Mesenchymal stem cell (in vitro differentiated cells and primary cell): ENCODE measurements around the gene DHCR7.

Source experiments
- DNase-seq: peaks from one replicate; pipeline ENCODE4 v3.0.0-alpha.2; 2013
- H2AFZ ChIP-seq: one replicate; pipeline ENCODE4 v1.6.1; 2013; ENCODE audit warnings: low read depth, mild to moderate bottlenecking, control low read depth, inconsistent platforms, low read length, moderate library complexity
- H2AK5ac ChIP-seq: 2 replicates; pipeline ENCODE4 v1.6.1; 2013; ENCODE audit warnings: low read length, moderate library complexity, mild to moderate bottlenecking, inconsistent platforms; ENCODE audit not compliant: severe bottlenecking
- H2BK120ac ChIP-seq: one replicate; pipeline ENCODE4 v1.6.1; 2013; ENCODE audit warnings: low read depth, mild to moderate bottlenecking, inconsistent platforms, low read length, moderate library complexity
- H2BK12ac ChIP-seq, 2 experiments: one replicate each; pipeline ENCODE4 v1.6.1; 2013; ENCODE audit warnings: inconsistent platforms in 2 of 2, low read length in 2 of 2, mild to moderate bottlenecking in 2 of 2, moderate library complexity in 2 of 2, control low read depth in 1 of 2
- H2BK15ac ChIP-seq: one replicate; pipeline ENCODE4 v1.6.1; 2013; ENCODE audit warnings: mild to moderate bottlenecking, low read depth, inconsistent platforms; ENCODE audit not compliant: poor library complexity, severe bottlenecking
- H2BK5ac ChIP-seq: 2 replicates; pipeline ENCODE4 v1.6.1; 2013; ENCODE audit warnings: low read depth, mild to moderate bottlenecking, low read length, control low read depth, inconsistent platforms; ENCODE audit not compliant: poor library complexity, severe bottlenecking
- H3K14ac ChIP-seq, 2 experiments: one replicate each; pipeline ENCODE4 v1.6.1; 2013; ENCODE audit warnings: inconsistent platforms in 2 of 2, low read length in 2 of 2, control low read depth in 1 of 2, mild to moderate bottlenecking in 1 of 2, moderate library complexity in 1 of 2
- H3K18ac ChIP-seq, 2 experiments: one replicate each; pipeline ENCODE4 v1.6.1; 2013; ENCODE audit warnings: inconsistent platforms in 2 of 2, low read length in 2 of 2, control low read depth in 1 of 2, low read depth in 1 of 2, mild to moderate bottlenecking in 1 of 2
- H3K23ac ChIP-seq, 2 experiments: one replicate each; pipeline ENCODE4 v1.6.1; 2013; ENCODE audit warnings: inconsistent platforms in 2 of 2, low read length in 2 of 2, mild to moderate bottlenecking in 2 of 2, moderate library complexity in 2 of 2, control low read depth in 1 of 2
- H3K27ac ChIP-seq: 2 replicates; pipeline ENCODE4 v1.5.1; 2013; ENCODE audit warnings: mild to moderate bottlenecking, moderate library complexity, low read length, control low read depth, inconsistent platforms; ENCODE audit not compliant: poor library complexity, severe bottlenecking
- H3K27me3 ChIP-seq, 2 experiments: 2 replicates each; pipeline versions ENCODE4 v1.6.1 to v1.7.0; 2013; ENCODE audit warnings: low read length in 2 of 2, mild to moderate bottlenecking in 2 of 2, moderate library complexity in 2 of 2, control low read depth in 1 of 2, inconsistent platforms in 1 of 2; ENCODE audit not compliant: control insufficient read depth in 1 of 2, insufficient read depth in 1 of 2
- H3K36me3 ChIP-seq, 2 experiments: 2 replicates each; pipeline versions ENCODE4 v1.6.1 to v1.7.0; 2013; ENCODE audit warnings: low read length in 2 of 2, control low read depth in 1 of 2, inconsistent platforms in 1 of 2, low read depth in 1 of 2, mild to moderate bottlenecking in 1 of 2; ENCODE audit not compliant: insufficient read depth in 2 of 2, control insufficient read depth in 1 of 2
- H3K4ac ChIP-seq, 2 experiments: one replicate each; pipeline ENCODE4 v1.6.1; 2013; ENCODE audit warnings: inconsistent platforms in 2 of 2, low read length in 2 of 2, mild to moderate bottlenecking in 2 of 2, moderate library complexity in 2 of 2, control low read depth in 1 of 2, low read depth in 1 of 2
- H3K4me1 ChIP-seq: 2 replicates; pipeline ENCODE4 v1.6.1; 2013; ENCODE audit warnings: low read depth, low read length, control low read depth; ENCODE audit not compliant: control insufficient read depth, insufficient read depth
- H3K4me2 ChIP-seq: 2 replicates; pipeline ENCODE4 v1.6.1; 2013; ENCODE audit warnings: low read length, mild to moderate bottlenecking, inconsistent platforms; ENCODE audit not compliant: poor library complexity, severe bottlenecking
- H3K4me3 ChIP-seq, 2 experiments: 2 replicates each; pipeline versions ENCODE4 v1.5.1 to v1.7.0; 2013; ENCODE audit warnings: low read length in 2 of 2, mild to moderate bottlenecking in 2 of 2, control low read depth in 1 of 2, low read depth in 1 of 2; ENCODE audit not compliant: insufficient read depth in 1 of 2
- H3K79me1 ChIP-seq: replicated peaks from 2 replicates; pipeline ENCODE4 v1.6.1; 2013; ENCODE audit warnings: mild to moderate bottlenecking, control low read depth, low read length, inconsistent platforms; ENCODE audit not compliant: poor library complexity, severe bottlenecking
- H3K9ac ChIP-seq: 2 replicates; pipeline ENCODE4 v1.7.0; 2013; ENCODE audit warnings: mild to moderate bottlenecking, low read length, moderate library complexity
- H3K9me3 ChIP-seq: 2 replicates; pipeline ENCODE4 v1.7.0; 2013; ENCODE audit warnings: mild to moderate bottlenecking, low read length; ENCODE audit not compliant: control insufficient read depth
- H4K8ac ChIP-seq: one replicate; pipeline ENCODE4 v1.6.1; 2013; ENCODE audit warnings: inconsistent platforms, mild to moderate bottlenecking, low read length, moderate library complexity
- H4K91ac ChIP-seq: one replicate; pipeline ENCODE4 v1.6.1; 2013; ENCODE audit warnings: mild to moderate bottlenecking, low read length, inconsistent platforms
- WGBS: methylation state at CpG from one replicate; pipeline ENCODE4 v1.1.7; 2013; ENCODE audit warnings: mixed read lengths; 5-methylcytosine and 5-hydroxymethylcytosine counted together

DHCR7 gene

GRCh38 chr11:71476926-71477640 lies 28.9 kb upstream of the DHCR7 start:
- WGBS = 93% methylated on average over 33 of the region's 34 CpGs
- no peak overlapping the region for H3K9ac ChIP-seq
- DNase-seq = no peak
- peaks cover 95 to 97% of the 10 kb centered on the region in 2 experiments for H3K36me3 ChIP-seq
- H2AFZ ChIP-seq = no peak overlapping the region
- H3K27ac ChIP-seq = no peak overlapping the region
- H3K23ac ChIP-seq = no peak overlapping the region
- no peak overlapping the region for H2BK120ac ChIP-seq
- H3K27me3 ChIP-seq = no peaks in the 10 kb centered on the region
- H2BK5ac ChIP-seq = no peak overlapping the region
- H3K14ac ChIP-seq = no peak overlapping the region
- H2AK5ac ChIP-seq = no peak overlapping the region
- H2BK12ac ChIP-seq = no peak overlapping the region
- no peaks in the 10 kb centered on the region for H3K9me3 ChIP-seq
- H3K4me3 ChIP-seq = no peak overlapping the region
- H2BK15ac ChIP-seq = no peak overlapping the region
- no peak overlapping the region for H4K91ac ChIP-seq
- H3K79me1 ChIP-seq = peaks cover under 1% of the 10 kb centered on the region
- no peak overlapping the region for H3K18ac ChIP-seq
- no peak overlapping the region for H3K4ac ChIP-seq
- H3K4me1 ChIP-seq = no peaks in the 10 kb centered on the region
- no peak overlapping the region for H3K4me2 ChIP-seq
- H4K8ac ChIP-seq = no peak overlapping the region

- Histone ChIP-seq H3K27ac (no peak overlapping the region), H3K4me2 (no peak overlapping the region), H4K91ac (no peak overlapping the region), H3K23ac (no peak overlapping the region), H2BK120ac (no peak overlapping the region), H3K4me1 (no peaks in the 10 kb centered on the region), H3K79me1 (peaks cover 4% of the 10 kb centered on the region), H3K4ac (no peak overlapping the region), H3K9ac (no peak overlapping the region), H3K36me3 (peaks cover 92 to 97% of the 10 kb centered on the region in 2 experiments), H3K27me3 (no peaks in the 10 kb centered on the region), H3K14ac (no peak overlapping the region), H3K4me3 (no peak overlapping the region), H2BK5ac (no peak overlapping the region), H3K9me3 (no peaks in the 10 kb centered on the region), H2BK12ac (no peak overlapping the region), H2AK5ac (no peak overlapping the region), H2AFZ (no peak overlapping the region), H4K8ac (no peak overlapping the region), H2BK15ac (no peak overlapping the region), H3K18ac (no peak overlapping the region)
- no peak for DNase-seq
- 98% methylated on average over 21 of the region's 21 CpGs for WGBS
These were observed 27.8 kb upstream of the DHCR7 start for GRCh38 chr11:71476031-71476430.

GRCh38 chr11:71474771-71475483 lies 26.7 kb upstream of the DHCR7 start:
- Histone ChIP-seq H3K9ac (no peak overlapping the region), H2AFZ (no peak overlapping the region), H2BK5ac (no peak overlapping the region), H2AK5ac (no peak overlapping the region), H3K23ac (no peak overlapping the region), H3K4me3 (no peak overlapping the region), H4K91ac (no peak overlapping the region), H2BK15ac (no peak overlapping the region), H2BK120ac (no peak overlapping the region), H3K4ac (no peak overlapping the region), H3K79me1 (peaks cover 4% of the 10 kb centered on the region), H3K27ac (no peak overlapping the region), H3K9me3 (no peaks in the 10 kb centered on the region), H3K4me2 (no peak overlapping the region), H3K18ac (no peak overlapping the region), H4K8ac (no peak overlapping the region), H3K36me3 (peaks cover 83 to 87% of the 10 kb centered on the region in 2 experiments), H3K14ac (no peak overlapping the region), H3K4me1 (no peaks in the 10 kb centered on the region), H2BK12ac (no peak overlapping the region), H3K27me3 (no peaks in the 10 kb centered on the region)
- 96% methylated on average over 26 of the region's 26 CpGs for WGBS
- DNase-seq = no peak

GRCh38 chr11:71474141-71474770 lies 26.1 kb upstream of the DHCR7 start:
- H3K9me3 ChIP-seq = no peaks in the 10 kb centered on the region
- no peak overlapping the region for H3K9ac ChIP-seq
- H2BK120ac ChIP-seq = no peak overlapping the region
- H4K91ac ChIP-seq = no peak overlapping the region
- no peak overlapping the region for H3K14ac ChIP-seq
- no peak overlapping the region for H2AFZ ChIP-seq
- no peak overlapping the region for H4K8ac ChIP-seq
- WGBS = 96% methylated on average over 27 of the region's 27 CpGs
- no peak overlapping the region for H3K4me2 ChIP-seq
- no peaks in the 10 kb centered on the region for H3K4me1 ChIP-seq
- no peaks in the 10 kb centered on the region for H3K27me3 ChIP-seq
- H3K79me1 ChIP-seq = peaks cover 4% of the 10 kb centered on the region
- no peak overlapping the region for H2BK5ac ChIP-seq
- H3K4me3 ChIP-seq = no peak overlapping the region
- no peak overlapping the region for H2BK12ac ChIP-seq
- no peak overlapping the region for H3K23ac ChIP-seq
- no peak overlapping the region for H3K18ac ChIP-seq
- H2AK5ac ChIP-seq = no peak overlapping the region
- peaks cover 78 to 80% of the 10 kb centered on the region in 2 experiments for H3K36me3 ChIP-seq
- H3K4ac ChIP-seq = no peak overlapping the region
- H3K27ac ChIP-seq = no peak overlapping the region
- no peak overlapping the region for H2BK15ac ChIP-seq
- no peak for DNase-seq
